HG02571 (cell line): ENCODE measurements around the gene CTNND2.

ENCODE experiments used
- ATAC-seq: cut with Tn5 transposase; IDR thresholded peaks from one replicate; pipeline ENCODE4 v1.9.1; 2021; ENCODE audit warnings: mild to moderate bottlenecking, moderate library complexity; ENCODE audit not compliant: unreplicated experiment

CTNND2 gene

GRCh38 chr5:11607944-11608483 lies 296.2 kb downstream of the CTNND2 start:
- no peak for ATAC-seq

DNA sequence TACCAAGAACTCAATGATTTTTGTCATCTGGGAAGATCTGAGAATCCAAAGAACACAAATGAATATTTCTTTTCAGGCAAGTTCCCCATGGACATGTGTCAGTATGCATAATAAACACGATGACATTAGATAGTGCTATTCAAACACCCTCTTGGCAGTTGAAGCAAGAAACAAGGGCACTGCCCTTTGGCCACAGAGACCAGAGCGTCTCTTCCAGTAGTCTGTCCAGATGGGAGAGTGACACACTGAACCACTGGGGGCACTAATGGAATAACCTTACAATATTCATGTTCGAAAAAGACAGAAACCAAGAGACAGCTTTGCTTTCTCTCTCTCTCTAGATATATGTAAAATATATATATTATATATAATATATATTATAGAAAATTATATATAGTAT lies 301.9 kb downstream of the CTNND2 start:
- ATAC-seq = no peak

DNA sequence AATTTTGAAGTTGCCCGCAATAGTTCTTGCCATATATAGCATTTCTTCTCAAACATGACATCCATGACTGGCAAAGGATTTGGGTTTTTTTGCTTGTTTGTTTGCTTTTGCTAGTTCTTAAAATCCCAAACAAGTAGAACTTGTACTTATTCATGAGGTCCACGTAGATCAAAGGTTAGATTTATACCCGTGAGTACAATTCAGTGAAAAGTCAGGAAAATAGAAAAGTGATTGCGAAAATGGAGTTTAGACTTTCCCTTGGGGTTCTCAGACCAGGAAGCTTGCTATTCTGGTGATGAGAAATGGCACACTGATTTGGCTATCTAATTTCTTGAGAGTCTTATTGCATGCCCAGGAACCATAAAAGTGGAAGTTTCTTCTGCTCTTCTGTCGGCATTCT lies 304.7 kb downstream of the CTNND2 start:
- ATAC-seq = no peak

GRCh38 chr5:11596657-11597071 lies 307.6 kb downstream of the CTNND2 start:
- no peak for ATAC-seq

- no peak for ATAC-seq
Measured at GRCh38 chr5:11596185-11596584, 308.1 kb downstream of the CTNND2 start.

DNA sequence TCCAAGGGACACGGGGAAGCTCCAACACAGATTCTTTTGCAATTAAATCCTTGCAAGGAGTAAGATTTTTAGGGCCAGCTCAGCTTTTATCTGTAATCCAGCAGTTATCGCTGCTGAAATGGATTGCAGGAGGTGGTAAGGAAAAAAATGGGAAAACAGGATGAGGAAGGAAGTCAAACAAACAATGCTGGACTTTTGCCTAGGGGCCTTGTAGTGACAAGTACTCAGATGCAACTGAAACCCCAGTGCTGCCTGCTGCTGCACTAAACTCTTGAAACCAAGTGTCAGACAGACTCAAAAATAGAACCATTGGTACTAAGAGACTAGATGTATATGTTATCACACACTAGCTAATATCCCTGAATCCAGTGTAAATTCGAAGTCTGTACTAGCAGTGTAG lies 309.2 kb downstream of the CTNND2 start:
- ATAC-seq = no peak

DNA sequence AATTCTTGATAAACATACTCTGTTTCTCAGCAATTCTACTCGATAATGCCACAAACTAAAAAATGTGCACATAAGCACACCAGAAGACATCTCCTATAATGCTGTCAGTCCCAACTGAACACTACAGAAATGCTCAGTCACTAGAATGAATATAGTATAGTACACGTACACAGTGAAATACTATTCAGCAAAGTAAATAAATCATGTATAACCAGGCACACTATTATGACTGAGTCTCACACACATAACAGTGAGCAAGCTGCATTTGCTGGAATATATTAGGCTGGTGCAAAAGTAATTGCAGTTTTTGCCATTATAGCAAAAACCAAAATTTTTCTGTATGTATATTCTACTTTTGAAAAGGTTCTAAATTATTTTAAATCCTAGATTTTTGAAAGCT lies 310.2 kb downstream of the CTNND2 start:
- ATAC-seq = no peak

DNA sequence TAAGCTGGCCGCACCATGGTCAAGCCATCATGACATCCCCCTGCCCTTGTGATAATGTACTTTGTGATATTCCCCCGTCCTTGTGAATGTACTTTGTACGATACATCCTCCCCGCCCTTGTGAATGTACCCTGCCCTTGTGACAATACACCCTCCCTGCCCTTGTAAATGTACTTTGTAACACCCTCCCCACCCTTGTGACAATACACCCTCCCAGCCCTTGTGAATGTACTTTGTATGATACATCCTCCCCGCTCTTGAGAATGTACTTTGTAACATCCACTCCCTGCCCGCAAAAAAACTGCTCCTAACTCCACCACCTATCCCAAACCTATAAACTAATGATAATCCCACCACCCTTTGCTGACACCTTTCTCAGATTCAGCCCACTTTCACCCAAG lies 313.8 kb downstream of the CTNND2 start:
- no peak for ATAC-seq

DNA sequence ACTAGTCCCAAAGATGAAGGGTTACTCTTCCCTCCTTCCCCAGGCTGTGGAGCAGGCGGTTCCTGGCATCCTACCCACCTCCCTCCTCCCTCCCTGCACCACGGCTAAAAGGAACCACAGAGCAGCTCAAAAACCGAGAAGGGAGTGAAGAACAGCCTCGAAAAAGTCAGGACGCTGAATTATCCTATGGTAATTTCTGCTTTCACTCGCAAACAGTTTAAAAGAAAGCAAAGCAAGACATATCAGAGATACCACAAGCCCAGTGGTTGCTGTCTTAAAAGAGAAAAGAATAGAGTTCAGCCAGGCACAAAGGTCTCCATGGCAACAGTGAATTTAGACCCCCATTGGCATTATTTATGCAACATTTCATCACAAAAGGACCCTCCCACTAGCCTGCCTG lies 315.4 kb downstream of the CTNND2 start:
- no peak for ATAC-seq

- no peak for ATAC-seq
Measured at GRCh38 chr5:11584017-11584416, 320.2 kb downstream of the CTNND2 start.

- ATAC-seq = no peak
Measured at GRCh38 chr5:11579351-11579750, 324.9 kb downstream of the CTNND2 start.

GRCh38 chr5:11574787-11575186 lies 329.5 kb downstream of the CTNND2 start:
- ATAC-seq = no peak

DNA sequence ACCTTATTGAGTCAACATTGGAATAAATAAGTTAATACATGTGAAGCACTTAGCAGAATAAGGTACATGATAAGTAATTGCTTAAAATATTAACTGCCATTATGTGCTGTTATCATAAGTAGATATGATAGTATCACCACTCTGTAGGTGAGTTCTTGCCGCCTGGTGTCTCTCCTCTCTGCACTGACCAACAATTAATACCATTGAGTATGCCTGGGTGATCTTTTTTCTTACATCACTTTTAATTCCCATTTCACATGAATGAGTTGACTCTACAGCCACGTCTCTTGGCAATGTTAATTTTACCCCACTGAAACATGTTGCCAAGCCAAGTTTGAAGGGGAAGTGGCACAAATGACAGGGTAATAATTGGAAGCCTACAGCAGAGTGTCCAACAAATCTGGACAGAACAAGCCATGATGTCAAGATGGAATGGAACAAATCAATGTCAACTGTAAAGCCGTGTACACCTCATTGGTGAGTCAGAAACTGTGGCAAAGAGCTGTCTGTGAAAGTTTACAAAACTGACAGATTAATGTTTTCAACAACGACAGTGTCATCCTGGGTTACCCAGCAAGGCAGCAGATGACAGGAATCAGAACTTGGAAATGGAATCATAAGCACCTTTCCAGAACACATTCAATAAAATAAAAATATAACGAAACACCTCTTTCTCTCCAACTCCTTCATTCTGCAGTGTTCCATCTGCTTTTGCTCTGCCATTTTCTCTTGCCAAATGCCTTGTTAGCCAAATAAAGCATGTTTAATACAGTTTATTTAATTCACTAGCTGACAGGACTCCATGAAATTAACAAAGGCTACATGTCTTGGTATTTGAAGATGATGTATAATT lies 330.9 kb downstream of the CTNND2 start:
- no peak for ATAC-seq

DNA sequence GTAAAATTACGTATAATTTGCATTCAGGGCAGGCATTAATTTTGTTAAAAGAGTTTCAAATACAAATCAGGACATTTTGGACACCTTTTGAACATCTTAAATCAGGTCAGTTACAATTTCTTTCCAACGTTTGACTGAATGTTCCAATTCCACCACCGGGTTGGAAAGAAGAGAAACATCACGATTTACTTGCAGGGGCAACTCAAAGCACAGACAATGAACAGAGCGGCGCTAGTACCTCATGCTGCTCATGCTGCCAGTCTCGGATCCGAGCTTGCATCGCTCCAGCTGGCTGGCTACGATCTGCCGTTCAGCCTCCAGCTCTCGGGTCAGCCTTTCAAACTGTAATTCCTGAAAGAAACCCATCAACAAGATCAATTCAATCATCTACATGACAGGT lies 339.5 kb downstream of the CTNND2 start:
- no peak for ATAC-seq

DNA sequence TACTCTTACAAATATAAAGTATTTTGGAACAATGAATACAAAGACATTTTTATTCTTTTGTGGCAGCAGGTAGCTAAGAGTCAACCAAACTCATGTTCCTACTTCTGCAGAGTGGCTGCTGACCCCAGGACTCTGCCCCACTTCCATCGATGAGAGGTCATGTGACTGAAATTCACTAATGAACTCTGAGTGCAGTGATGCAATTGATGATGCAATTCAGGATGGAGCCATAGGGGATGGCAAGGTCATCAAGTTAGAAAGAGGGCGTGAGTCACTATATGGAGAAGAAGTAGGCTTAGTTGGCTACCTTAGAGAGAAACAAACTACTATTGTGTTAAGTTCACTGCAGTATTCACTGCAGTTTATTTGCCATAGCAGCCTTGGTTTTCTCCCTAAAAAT lies 340.4 kb downstream of the CTNND2 start:
- no peak for ATAC-seq

- no peak for ATAC-seq
Measured at GRCh38 chr5:11560915-11561697, 343.1 kb downstream of the CTNND2 start.

- ATAC-seq = no peak
Measured at GRCh38 chr5:11557063-11557462, 347.2 kb downstream of the CTNND2 start.

DNA sequence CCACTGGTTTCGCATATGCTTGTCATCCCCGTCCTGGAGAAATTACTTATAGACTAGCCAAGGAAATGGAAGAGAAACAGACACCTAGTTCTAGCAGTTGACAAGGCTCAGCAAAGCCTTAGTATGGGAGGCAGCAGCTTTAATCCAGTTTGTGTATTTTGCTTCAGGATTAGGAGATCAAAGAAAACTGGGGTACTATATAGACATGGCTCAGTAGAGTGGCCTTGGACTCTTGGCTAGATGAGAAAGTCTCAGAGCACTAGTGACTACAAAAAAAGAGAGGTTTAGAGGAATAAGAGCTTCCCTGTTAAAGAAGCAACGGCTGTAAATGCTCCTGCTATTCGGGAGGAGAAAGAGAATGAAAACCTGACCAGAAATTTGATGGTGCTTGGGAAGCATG lies 349.1 kb downstream of the CTNND2 start:
- no peak for ATAC-seq

DNA sequence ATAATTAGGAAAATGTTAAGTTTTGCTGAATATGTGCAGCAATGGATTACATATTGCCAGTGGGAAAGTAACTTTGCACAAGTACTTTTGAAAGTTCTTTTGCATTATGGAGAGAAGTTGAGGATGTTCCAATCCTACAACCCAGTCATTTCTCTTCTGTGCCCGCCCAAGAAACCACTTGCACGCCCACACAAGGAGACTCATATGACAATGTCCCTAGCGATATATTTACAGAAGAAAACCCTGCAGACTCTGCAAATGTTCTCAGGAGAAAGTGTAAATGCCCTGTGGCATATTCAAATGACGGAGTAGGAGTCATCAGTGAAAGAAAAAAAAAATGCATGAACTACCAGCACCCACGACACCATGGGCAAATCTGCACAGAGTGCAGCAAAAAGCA lies 356.5 kb downstream of the CTNND2 start:
- ATAC-seq = no peak

DNA sequence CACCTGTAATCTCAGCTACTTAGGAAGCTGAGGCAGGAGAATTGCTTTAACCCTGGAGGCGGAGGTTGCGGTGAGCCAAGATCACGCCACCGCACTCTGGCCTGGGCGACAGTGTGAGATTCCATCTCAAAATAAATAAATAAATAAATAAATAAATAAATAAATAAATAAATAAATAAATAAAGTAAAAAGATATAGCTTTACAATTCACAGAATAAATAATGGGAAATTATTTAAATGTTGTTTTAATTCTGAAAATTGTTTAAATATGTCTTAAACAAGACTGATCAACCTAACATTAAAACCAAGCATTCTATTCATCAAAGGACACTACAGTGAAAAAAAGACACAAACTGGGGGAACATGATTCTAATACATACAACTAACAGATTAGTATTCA lies 357.1 kb downstream of the CTNND2 start:
- no peak for ATAC-seq

- no peak for ATAC-seq
Measured at GRCh38 chr5:11540112-11540511, 364.1 kb downstream of the CTNND2 start.
